Neural cell (in vitro differentiated cells): Measurements from ENCODE around the gene HLA-DRB1. TPM values are rescaled to one million over a fixed set of nuclear protein-coding genes. Genes with fewer than 3 reads are reported as not detected.

Experiments used
- H2AFZ ChIP-seq: fragments of 200-600, 300-800 bp; sonication (generic), shearing (Covaris generic); 2 replicates; pipeline ENCODE4 v1.6.0; 2014; ENCODE audit warnings: low read depth, mild to moderate bottlenecking, antibody characterized with exemption, low read length, moderate library complexity
- H3F3A ChIP-seq: fragments of 200-600 bp; shearing (Covaris generic); 2 replicates; pipeline ENCODE4 v1.6.1; 2016; ENCODE audit warnings: mild to moderate bottlenecking, moderate library complexity, mixed read lengths, antibody characterized with exemption, low read length; ENCODE audit not compliant: insufficient read depth, poor library complexity, severe bottlenecking
- H3K27ac ChIP-seq: fragments of 200-600, 300-800 bp; sonication (generic), shearing (Covaris generic); 2 replicates; pipeline ENCODE4 v1.5.1; 2014; ENCODE audit warnings: mild to moderate bottlenecking, low read length, moderate library complexity
- H3K27me3 ChIP-seq: fragments of 300-800, 200-600 bp; sonication (generic), shearing (Covaris generic); 2 replicates; pipeline ENCODE4 v1.6.0; 2014; ENCODE audit warnings: mild to moderate bottlenecking, low read depth, low read length, moderate library complexity; ENCODE audit not compliant: insufficient read depth
- H3K36me3 ChIP-seq: fragments of 300-800, 200-600 bp; sonication (generic), shearing (Covaris generic); 2 replicates; pipeline ENCODE4 v1.5.1; 2014; ENCODE audit warnings: mild to moderate bottlenecking, antibody characterized with exemption, low read length, moderate library complexity; ENCODE audit not compliant: insufficient read depth
- H3K4me2 ChIP-seq: fragments of 300-800, 200-600 bp; sonication (generic), shearing (Covaris generic); 2 replicates; pipeline ENCODE4 v1.6.0; 2014; ENCODE audit warnings: mild to moderate bottlenecking, low read length
- H3K4me3 ChIP-seq: fragments of 300-800, 200-600 bp; sonication (generic), shearing (Covaris generic); 2 replicates; pipeline ENCODE4 v1.5.1; 2014; ENCODE audit warnings: mild to moderate bottlenecking, low read length, moderate library complexity
- H3K79me2 ChIP-seq: fragments of 200-600 bp; shearing (Covaris generic); replicated peaks from 2 replicates; pipeline ENCODE4 v1.6.0; 2014; ENCODE audit warnings: mild to moderate bottlenecking, low read length, moderate library complexity; ENCODE audit not compliant: insufficient read depth
- H3K9ac ChIP-seq: fragments of 300-800, 200-600 bp; sonication (generic), shearing (Covaris generic); 2 replicates; pipeline ENCODE4 v1.6.1; 2016; ENCODE audit warnings: mild to moderate bottlenecking, low read length, mixed read lengths
- H3K9me2 ChIP-seq: fragments of 200-600 bp; shearing (Covaris generic); 2 replicates; pipeline ENCODE4 v1.6.1; 2016; ENCODE audit warnings: mild to moderate bottlenecking, low read length, mixed read lengths; ENCODE audit not compliant: insufficient read depth
- H3K9me3 ChIP-seq: fragments of 200-600, 300-800 bp; sonication (generic), shearing (Covaris generic); 2 replicates; pipeline ENCODE4 v1.6.1; 2016; ENCODE audit warnings: mild to moderate bottlenecking, mixed run types, low read length, moderate library complexity, mixed read lengths
- H4K20me1 ChIP-seq: fragments of 200-600 bp; shearing (Covaris generic); 2 replicates; pipeline ENCODE4 v1.6.1; 2016; ENCODE audit warnings: mild to moderate bottlenecking, mixed run types; ENCODE audit not compliant: insufficient read depth
- EP300 ChIP-seq: fragments of 450-650 bp; conservative IDR thresholded peaks from 2 replicates; pipeline ENCODE4 v1.6.1; 2014; ENCODE audit warnings: antibody characterized with exemption, mild to moderate bottlenecking, moderate library complexity; ENCODE audit not compliant: poor library complexity, severe bottlenecking
- EZH2 ChIP-seq: fragments of 200-600, 300-800 bp; shearing (Covaris generic), sonication (generic); IDR thresholded peaks from 2 replicates; pipeline ENCODE4 v1.6.1; 2014; ENCODE audit warnings: antibody characterized with exemption, low read length, borderline replicate concordance, mild to moderate bottlenecking; ENCODE audit not compliant: insufficient read depth, poor library complexity, severe bottlenecking
- MXI1 ChIP-seq: fragments of 450-650 bp; conservative IDR thresholded peaks from 2 replicates; pipeline ENCODE4 v1.6.1; 2014; ENCODE audit warnings: antibody characterized with exemption, mild to moderate bottlenecking; ENCODE audit not compliant: poor library complexity, severe bottlenecking
- POLR2AphosphoS5 ChIP-seq: IDR thresholded peaks from 2 replicates; pipeline ENCODE4 v1.6.1; 2012
- RAD21 ChIP-seq: fragments of 450-650 bp; conservative IDR thresholded peaks from 2 replicates; pipeline ENCODE4 v1.6.1; 2014; ENCODE audit warnings: antibody characterized with exemption, mild to moderate bottlenecking, moderate library complexity
- REST ChIP-seq: IDR thresholded peaks from 2 replicates; pipeline ENCODE4 v1.6.1; 2012; ENCODE audit warnings: borderline replicate concordance
- SMC3 ChIP-seq: fragments of 450-650 bp; conservative IDR thresholded peaks from 2 replicates; pipeline ENCODE4 v1.6.1; 2014; ENCODE audit warnings: antibody characterized with exemption, mild to moderate bottlenecking, moderate library complexity; ENCODE audit not compliant: poor library complexity
- TAF1 ChIP-seq: IDR thresholded peaks from 2 replicates; pipeline ENCODE4 v1.6.1; 2012; ENCODE audit warnings: low read depth
- polyA plus RNA-seq: library from polyadenylated mRNA; depleted of rRNA; stranded (reverse); fragments of >200 nt; gene quantifications from 2 replicates; pipeline ENCODE4 v1.2.3, GENCODE V29; 2014
- TF ChIP-seq, protein P1 (sequence below): fragments of 450-650 bp; IDR thresholded peaks from 2 replicates; pipeline ENCODE4 v1.5.1; 2014; ENCODE audit warnings: antibody characterized with exemption, mild to moderate bottlenecking, moderate library complexity; ENCODE audit not compliant: poor library complexity, severe bottlenecking

HLA-DRB1 gene
- polyA plus RNA-seq, 1 donor from 2014 or later = not detected

DNA sequence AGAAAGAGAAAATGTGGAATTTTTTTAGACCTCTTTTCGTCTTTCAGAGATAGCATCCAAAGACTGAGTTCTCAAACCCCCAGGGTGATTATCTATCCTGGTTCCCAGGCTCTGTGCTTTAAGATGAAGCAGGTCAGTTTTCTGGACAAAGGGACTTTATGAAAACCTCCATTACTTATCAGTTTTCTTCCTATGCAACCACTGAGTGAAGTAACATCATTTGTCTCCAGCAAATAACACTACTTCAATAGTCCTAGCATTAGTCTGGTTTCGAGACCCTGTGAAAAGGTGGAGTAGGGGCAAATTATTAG, 18.3 kb upstream of the HLA-DRB1 start:
- H4K20me1 ChIP-seq = no peaks in the 10 kb centered on the region
- H3K9me2 ChIP-seq = no peaks in the 10 kb centered on the region
- H3K4me2 ChIP-seq = no peak overlapping the region
- TF ChIP-seq, protein P1, sequence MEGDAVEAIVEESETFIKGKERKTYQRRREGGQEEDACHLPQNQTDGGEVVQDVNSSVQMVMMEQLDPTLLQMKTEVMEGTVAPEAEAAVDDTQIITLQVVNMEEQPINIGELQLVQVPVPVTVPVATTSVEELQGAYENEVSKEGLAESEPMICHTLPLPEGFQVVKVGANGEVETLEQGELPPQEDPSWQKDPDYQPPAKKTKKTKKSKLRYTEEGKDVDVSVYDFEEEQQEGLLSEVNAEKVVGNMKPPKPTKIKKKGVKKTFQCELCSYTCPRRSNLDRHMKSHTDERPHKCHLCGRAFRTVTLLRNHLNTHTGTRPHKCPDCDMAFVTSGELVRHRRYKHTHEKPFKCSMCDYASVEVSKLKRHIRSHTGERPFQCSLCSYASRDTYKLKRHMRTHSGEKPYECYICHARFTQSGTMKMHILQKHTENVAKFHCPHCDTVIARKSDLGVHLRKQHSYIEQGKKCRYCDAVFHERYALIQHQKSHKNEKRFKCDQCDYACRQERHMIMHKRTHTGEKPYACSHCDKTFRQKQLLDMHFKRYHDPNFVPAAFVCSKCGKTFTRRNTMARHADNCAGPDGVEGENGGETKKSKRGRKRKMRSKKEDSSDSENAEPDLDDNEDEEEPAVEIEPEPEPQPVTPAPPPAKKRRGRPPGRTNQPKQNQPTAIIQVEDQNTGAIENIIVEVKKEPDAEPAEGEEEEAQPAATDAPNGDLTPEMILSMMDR = no peak
- no peak for TF ChIP-seq MXI1
- TF ChIP-seq EP300 = no peak
- TF ChIP-seq EZH2 = no peak
- no peak for TF ChIP-seq TAF1
- no peak for TF ChIP-seq POLR2AphosphoS5
- no peak for TF ChIP-seq SMC3
- TF ChIP-seq RAD21 = no peak
- no peak for TF ChIP-seq REST
- no peaks in the 10 kb centered on the region for H3K36me3 ChIP-seq
- H3K27me3 ChIP-seq = no peaks in the 10 kb centered on the region
- H3K9ac ChIP-seq = no peak overlapping the region
- H3K4me3 ChIP-seq = no peak overlapping the region
- no peaks in the 10 kb centered on the region for H3K79me2 ChIP-seq
- no peaks in the 10 kb centered on the region for H3F3A ChIP-seq
- H3K9me3 ChIP-seq = no peaks in the 10 kb centered on the region
- no peak overlapping the region for H3K27ac ChIP-seq
- H2AFZ ChIP-seq = no peak overlapping the region

DNA sequence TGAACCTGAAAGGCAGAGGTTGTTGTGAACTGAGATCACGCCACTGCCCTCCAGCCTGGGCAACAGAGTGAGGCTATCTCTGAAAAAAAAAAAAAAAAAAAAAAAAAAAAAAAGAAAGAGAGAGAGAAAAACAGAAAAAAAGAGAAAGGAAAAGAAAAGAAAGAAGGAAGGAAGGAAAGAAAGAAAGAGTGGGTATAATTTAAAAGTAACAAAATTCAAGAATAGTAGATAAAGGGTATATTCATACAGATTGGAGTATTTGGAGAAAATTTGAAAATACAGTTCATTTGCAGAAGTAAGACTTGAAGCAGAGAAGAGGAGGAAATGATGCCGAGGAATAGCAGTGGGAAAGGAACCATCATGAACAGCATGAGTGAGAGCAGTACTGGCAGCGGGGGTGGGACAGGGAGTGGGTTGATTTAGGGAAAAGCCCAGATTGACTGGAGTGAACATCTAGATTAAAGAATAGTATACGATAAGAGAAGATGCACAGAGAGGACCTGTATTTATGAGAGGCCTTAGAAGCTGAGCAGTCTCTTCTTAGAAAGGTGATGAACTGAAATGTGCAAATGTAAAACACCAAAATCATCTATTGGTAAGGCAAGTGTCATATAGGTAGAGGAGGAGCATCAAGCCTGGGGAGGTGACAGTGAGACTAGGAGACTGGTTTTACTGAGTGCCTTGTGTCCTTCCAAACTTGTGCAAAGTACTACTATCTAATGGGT, 17.8 kb upstream of the HLA-DRB1 start:
- Histone ChIP-seq H3K9me3 (no peaks in the 10 kb centered on the region), H2AFZ (no peak overlapping the region), H3K4me3 (no peak overlapping the region), H4K20me1 (no peaks in the 10 kb centered on the region), H3F3A (no peaks in the 10 kb centered on the region), H3K36me3 (no peaks in the 10 kb centered on the region), H3K27ac (no peak overlapping the region), H3K27me3 (no peaks in the 10 kb centered on the region), H3K9me2 (no peaks in the 10 kb centered on the region), H3K4me2 (no peak overlapping the region), H3K79me2 (no peaks in the 10 kb centered on the region), H3K9ac (no peak overlapping the region)
- no peak for TF ChIP-seq TAF1
- no peak for TF ChIP-seq EP300
- TF ChIP-seq SMC3 = no peak
- no peak for TF ChIP-seq REST
- TF ChIP-seq EZH2 = no peak
- no peak for TF ChIP-seq MXI1
- no peak for TF ChIP-seq POLR2AphosphoS5
- TF ChIP-seq, protein P1 = no peak
- TF ChIP-seq RAD21 = no peak
